NCI-H345 (cell line): ENCODE results near the gene ASPDH.

Experiments
- DNase-seq: peaks from one replicate; lab custom pipeline; 2025; lab: John Stamatoyannopoulos, UW

The ASPDH gene

DNA sequence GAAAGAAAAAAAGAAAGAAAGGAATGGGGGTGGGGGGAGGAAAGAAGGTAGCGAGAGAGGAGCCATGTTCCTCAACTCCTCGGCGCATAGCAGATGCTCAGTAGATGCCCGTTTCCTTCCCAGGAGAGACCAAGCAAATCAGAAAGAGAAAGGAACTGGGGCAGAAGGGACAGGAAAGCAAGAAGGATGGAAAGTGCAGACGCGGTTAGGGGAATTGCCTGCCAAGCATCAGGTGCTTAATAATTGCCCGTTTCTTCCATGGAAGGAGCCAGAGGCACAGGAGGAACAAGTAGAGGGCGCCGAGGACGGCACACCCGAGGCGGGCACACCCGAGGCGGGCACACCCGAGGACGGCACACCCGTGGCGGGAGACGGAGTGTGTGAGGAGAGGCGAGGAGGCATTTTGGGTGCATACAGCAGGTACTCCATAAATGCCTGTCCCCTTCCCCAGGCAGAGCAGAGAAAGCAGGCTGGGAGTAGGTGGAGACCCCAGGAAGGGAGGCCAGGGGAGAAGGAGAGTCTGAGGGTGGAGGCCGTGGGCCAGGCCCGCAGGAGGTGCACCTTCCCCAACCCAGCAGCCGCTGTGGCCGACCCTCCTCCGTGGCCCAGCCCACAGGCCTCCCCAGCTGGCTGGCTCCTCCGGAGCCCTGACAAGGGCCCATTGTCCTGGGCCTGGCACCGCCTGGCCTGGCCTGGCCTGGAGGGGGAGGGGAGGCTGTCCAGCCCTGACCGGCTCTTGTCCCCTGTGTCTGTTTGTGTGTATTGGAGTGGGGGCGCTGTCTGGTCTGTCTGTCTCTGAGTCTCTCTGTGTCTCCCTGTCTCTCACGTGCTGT lies 17.3 kb downstream of the ASPDH start:
- DNase-seq: no peak

GRCh38 chr19:50495020-50495531 lies 18.6 kb downstream of the ASPDH start:
- no peak for DNase-seq

- no peak for DNase-seq
Measured at GRCh38 chr19:50494186-50495019, 19.3 kb downstream of the ASPDH start.

- DNase-seq: no peak
Measured at GRCh38 chr19:50493171-50493570, 20.5 kb downstream of the ASPDH start.

GRCh38 chr19:50492303-50493052 lies 21.2 kb downstream of the ASPDH start:
- DNase-seq: no peak

GRCh38 chr19:50490991-50491472 lies 22.7 kb downstream of the ASPDH start:
- DNase-seq: no peak

- DNase-seq: no peak
Measured at GRCh38 chr19:50490411-50490811, 23.3 kb downstream of the ASPDH start.

GRCh38 chr19:50489461-50490011 lies 24.2 kb downstream of the ASPDH start:
- DNase-seq: no peak

DNA sequence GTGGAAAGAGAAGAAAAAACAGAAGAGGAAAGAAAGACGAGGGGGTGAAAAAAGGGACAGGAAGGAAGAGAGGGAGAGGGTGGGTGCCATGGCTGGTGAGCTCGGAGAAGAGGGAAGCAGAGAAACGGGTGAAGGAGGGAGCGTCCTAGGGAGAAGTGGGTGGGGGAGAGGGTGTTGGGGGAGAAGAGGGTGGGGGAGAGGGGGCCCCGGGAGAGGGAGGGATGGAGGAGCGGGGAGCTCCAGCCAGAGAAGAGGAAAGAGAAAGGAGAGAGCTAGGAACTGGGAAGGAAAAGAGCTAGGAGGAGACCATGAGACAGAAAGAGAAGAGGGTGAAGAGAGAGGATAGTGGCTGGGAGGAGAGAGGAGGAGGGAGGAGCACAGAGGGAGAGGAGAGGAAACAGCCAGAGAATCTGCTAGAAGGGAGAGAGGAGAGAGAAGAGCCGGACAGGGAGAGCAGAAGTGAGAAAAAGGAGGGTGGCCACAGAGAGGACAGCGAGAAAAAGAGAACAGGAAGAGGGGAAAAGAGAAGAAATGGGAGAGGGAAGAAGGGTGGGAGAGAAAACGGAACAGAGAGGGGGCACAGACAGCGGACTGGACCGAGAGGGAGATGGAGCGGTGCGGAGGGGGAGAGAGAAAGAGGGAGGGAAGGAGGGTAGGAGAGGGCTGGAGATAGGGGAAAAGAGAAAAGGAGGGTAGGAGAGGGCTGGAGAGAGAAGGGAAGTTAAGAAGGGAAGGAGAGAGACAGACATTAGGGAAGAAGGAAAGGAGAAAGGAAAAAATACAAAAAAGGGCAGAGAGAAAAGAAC lies 25.1 kb downstream of the ASPDH start:
- no peak for DNase-seq

GRCh38 chr19:50486823-50487515 lies 26.7 kb downstream of the ASPDH start:
- DNase-seq: no peak

DNA sequence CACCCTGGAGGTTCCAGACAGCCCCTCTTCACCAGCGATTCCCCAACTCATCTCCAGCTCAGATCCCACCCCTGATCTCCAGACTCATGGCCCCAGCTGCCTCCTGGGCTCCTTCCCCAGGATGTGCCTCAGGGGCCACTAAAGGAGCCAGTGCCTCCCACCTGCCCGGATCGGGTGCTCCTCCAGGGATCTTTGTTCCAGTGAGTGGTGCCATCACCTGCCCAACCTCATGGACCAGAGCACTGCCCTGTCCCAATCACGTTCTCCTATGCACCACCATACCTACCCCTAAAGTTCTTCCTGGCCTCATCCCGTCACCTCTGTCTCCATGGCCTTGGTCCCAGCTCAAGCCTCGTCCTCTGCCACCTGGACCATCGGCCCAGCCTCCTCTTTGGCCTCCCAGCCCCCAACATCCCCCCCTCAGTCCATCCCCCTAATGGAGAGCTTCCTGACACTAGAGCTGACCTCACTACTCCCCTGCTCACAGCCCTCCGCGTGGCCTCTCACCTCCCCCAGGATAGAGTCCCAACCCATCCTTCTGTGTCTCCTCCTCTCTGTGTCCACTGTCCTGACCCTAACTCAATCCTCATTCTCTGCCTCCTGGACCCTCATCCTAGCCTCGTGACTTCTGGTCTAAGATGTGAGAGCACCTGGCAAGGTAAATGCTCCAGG lies 28.3 kb downstream of the ASPDH start:
- DNase-seq: no peak

DNA sequence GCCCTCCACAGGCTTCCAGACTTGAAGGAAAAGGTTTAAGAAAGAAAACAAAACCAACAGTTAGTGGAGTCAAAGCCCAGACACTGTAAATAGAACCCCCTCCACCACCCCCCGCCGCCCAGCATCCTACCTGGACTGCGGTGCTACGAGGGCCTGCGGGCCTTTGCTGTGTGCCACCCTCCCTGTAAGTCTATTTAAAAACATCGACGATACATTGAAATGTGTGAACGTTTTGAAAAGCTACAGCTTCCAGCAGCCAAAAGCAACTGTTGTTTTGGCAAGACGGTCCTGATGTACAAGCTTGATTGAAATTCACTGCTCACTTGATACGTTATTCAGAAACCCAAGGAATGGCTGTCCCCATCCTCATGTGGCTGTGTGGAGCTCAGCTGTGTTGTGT lies 30.8 kb downstream of the ASPDH start:
- no peak for DNase-seq

DNA sequence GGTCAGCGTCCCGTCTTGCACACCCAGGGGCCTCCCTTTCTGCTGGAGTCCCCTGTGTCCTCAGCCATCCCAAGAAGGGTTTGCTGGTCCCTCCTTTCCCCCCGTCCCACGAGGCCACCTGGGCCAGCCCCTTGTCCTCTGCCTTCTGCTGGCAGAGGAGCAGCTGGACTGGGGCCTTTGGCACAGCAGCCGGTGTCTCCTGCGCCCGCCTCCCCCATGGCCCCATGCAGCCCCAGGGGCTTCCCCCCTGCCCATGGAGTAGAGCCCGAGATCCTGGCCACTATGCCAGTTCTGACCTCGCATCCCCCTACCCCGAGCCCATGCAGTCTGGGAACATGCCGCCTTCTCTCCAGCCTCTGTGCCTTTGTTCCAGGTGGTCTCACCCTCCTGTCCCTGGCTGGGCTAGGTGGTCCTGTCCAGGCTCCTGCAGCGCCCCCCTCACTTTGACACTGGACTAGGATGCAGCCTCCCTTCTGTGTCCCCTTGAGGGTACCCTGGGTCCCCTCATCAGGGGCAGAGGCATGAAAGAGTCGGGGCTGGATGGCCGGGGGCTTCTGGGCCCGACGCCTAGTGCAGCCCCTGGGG lies 31.4 kb downstream of the ASPDH start:
- DNase-seq: no peak

DNA sequence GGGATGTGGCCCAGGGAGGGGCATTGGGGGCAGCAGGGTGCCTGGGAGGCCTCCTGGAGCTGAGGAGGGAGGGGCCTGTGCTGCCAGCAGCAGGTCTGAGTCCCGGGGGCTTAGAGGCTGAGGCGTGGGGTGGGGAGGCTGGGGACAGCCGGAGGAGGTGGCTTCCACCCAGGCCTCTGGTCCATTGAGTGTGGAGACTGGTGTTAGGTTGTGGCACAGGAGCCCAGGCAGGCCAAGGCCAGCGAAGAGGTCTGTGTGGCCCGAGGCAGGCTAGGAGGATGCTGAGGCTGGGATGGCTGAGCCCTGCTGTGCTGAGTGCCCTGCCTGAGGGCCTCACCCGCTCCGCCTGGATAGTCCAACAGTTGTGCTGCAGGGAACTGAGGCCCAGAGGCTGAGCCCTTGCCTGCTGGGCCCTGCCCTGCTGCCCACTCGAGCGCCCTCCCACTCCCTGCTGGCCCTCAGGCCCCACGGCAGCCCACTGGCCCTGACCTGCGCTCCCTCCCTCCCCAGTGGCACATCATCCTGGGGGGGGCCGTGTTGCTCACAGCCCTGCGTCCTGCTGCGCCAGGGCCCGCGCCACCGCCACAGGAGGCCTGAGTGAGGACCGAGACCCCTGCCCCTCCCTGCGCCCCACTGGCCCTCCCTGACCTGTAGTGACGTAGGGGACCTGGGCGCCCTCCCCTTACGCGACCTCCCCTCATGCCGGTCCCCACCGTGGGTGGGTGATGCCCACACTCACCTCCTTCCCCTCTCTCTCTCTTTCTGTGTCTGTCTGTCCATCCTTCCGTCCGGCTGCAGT lies 32.2 kb downstream of the ASPDH start:
- DNase-seq: no peak

GRCh38 chr19:50480281-50481111 lies 33.2 kb downstream of the ASPDH start:
- DNase-seq: no peak

DNA sequence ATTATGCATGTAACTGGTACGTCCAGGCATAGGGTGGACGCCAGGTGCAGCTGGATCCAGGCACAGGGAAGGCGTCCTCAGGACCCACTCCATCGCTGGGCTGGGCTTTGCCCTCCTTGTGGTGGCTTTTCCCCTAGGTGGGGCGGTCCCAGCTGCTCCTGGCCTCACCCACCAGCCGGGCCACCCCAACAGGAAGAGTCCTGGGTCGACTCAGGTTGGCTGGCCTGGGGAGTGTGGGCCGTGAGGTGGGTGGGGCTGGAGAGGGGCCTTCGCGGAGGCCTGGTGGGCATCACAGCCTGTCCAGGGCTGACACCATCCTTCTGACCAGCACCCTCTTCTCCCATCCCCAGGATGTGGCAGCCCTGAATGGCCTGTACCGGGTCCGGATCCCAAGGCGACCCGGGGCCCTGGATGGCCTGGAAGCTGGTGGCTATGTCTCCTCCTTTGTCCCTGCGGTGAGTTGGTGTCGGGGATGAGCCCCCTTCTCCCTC lies 33.9 kb downstream of the ASPDH start:
- no peak for DNase-seq
